Activated T-helper 17 cell treated with anti-CD3 and anti-CD28 coated beads, Interleukin-2, amount 50 U/mL, for 72 hours (primary cell): ENCODE data around the gene MAP2K7. TPM values are rescaled to one million over a fixed set of nuclear protein-coding genes. Genes with fewer than 3 reads are reported as not detected.
"Not testable (repeated sequence)": the region's sequence is repeated elsewhere in the genome, so short reads cannot be mapped to it uniquely, and the experiment has no call there.

ENCODE experiments used
- ATAC-seq: fragments of 150-1000 bp; cut with Tn5 transposase; replicated peaks from 2 replicates; pipeline ENCODE4 v1.10.0; 2021; ENCODE audit warnings: mild to moderate bottlenecking, moderate library complexity
- H3K27ac Mint-ChIP-seq: one replicate; pipeline ENCODE4 v1.8.0; 2022; ENCODE audit warnings: mixed read lengths
- H3K27me3 Mint-ChIP-seq: one replicate; pipeline ENCODE4 v1.8.0; 2022; ENCODE audit warnings: mixed read lengths
- H3K36me3 Mint-ChIP-seq: one replicate; pipeline ENCODE4 v1.8.0; 2022; ENCODE audit warnings: low read depth, mild to moderate bottlenecking, mixed read lengths
- H3K4me1 Mint-ChIP-seq: one replicate; pipeline ENCODE4 v1.8.0; 2022; ENCODE audit warnings: mixed read lengths
- H3K4me3 Mint-ChIP-seq: one replicate; pipeline ENCODE4 v1.8.0; 2022; ENCODE audit warnings: mild to moderate bottlenecking, mixed read lengths
- H3K9me3 Mint-ChIP-seq: one replicate; pipeline ENCODE4 v1.8.0; 2022; ENCODE audit warnings: mixed read lengths
- total RNA-seq, 2 donors: library from RNA; stranded (reverse); gene quantifications; one replicate each; pipeline ENCODE4 v1.2.3, GENCODE V29; 2022

Gene MAP2K7
- total RNA-seq, 2 donors from 2014 or later, result 39.0 to 46.3 TPM

GRCh38 chr19:7943444-7944176, 39.9 kb downstream of the MAP2K7 start, which contains the start of gene TIMM44:
TIMM44 (minus strand) TSS chr19:7943666; CDS start chr19:7943651, 15 bp downstream.
- Mint-ChIP-seq H3K9me3 (no peaks in the 10 kb centered on the region), H3K36me3 (peaks cover 40% of the 10 kb centered on the region)

GRCh38 chr19:7944177-7944761, 40.6 kb downstream of the MAP2K7 start:
- H3K36me3 Mint-ChIP-seq, result peaks cover 33% of the 10 kb centered on the region
- ATAC-seq, result peak; percentile 57
- H3K4me3 Mint-ChIP-seq, result peak overlapping the region; percentile 98
- H3K27me3 Mint-ChIP-seq, result no peaks in the 10 kb centered on the region
- H3K4me1 Mint-ChIP-seq, result peaks cover 18% of the 10 kb centered on the region
- no peaks in the 10 kb centered on the region for H3K9me3 Mint-ChIP-seq
- peak overlapping the region; percentile 94 for H3K27ac Mint-ChIP-seq

More at GRCh38 chr19:7943444-7944176, 39.9 kb downstream of the MAP2K7 start, which contains the start of gene TIMM44:
- Mint-ChIP-seq H3K27ac (peak within 1 kb of the TSS; percentile 94), H3K27me3 (no peaks in the 10 kb centered on the region), H3K4me3 (peak within 1 kb of the TSS; percentile 98), H3K4me1 (peaks cover 22% of the 10 kb centered on the region)
- peak; percentile 99 for ATAC-seq

GRCh38 chr19:7947939-7948338, 44.3 kb downstream of the MAP2K7 start:
- H3K9me3 Mint-ChIP-seq, result no peaks in the 10 kb centered on the region
- peaks cover 9% of the 10 kb centered on the region for H3K4me1 Mint-ChIP-seq
- H3K36me3 Mint-ChIP-seq, result peaks cover 10% of the 10 kb centered on the region
- no peak overlapping the region for H3K4me3 Mint-ChIP-seq
- ATAC-seq, result no peak
- H3K27ac Mint-ChIP-seq, result no peak overlapping the region
- H3K27me3 Mint-ChIP-seq, result no peaks in the 10 kb centered on the region

GRCh38 chr19:7953060-7953459, 49.4 kb downstream of the MAP2K7 start:
- no peak overlapping the region for H3K4me3 Mint-ChIP-seq
- no peak for ATAC-seq
- H3K9me3 Mint-ChIP-seq, result no peaks in the 10 kb centered on the region
- no peaks in the 10 kb centered on the region for H3K27me3 Mint-ChIP-seq
- peaks cover 6% of the 10 kb centered on the region for H3K36me3 Mint-ChIP-seq
- H3K27ac Mint-ChIP-seq, result no peak overlapping the region
- H3K4me1 Mint-ChIP-seq, result no peaks in the 10 kb centered on the region

- no peaks in the 10 kb centered on the region for H3K27me3 Mint-ChIP-seq
- H3K27ac Mint-ChIP-seq, result no peak overlapping the region
- no peaks in the 10 kb centered on the region for H3K4me1 Mint-ChIP-seq
- no peak overlapping the region for H3K4me3 Mint-ChIP-seq
- no peak for ATAC-seq
- peaks cover 6% of the 10 kb centered on the region for H3K36me3 Mint-ChIP-seq
- no peaks in the 10 kb centered on the region for H3K9me3 Mint-ChIP-seq
These were observed 49.9 kb downstream of the MAP2K7 start for GRCh38 chr19:7953576-7953975.

GRCh38 chr19:7955696-7956095, 52.0 kb downstream of the MAP2K7 start:
- H3K27me3 Mint-ChIP-seq, result no peaks in the 10 kb centered on the region
- no peak overlapping the region for H3K27ac Mint-ChIP-seq
- ATAC-seq, result no peak
- no peaks in the 10 kb centered on the region for H3K4me1 Mint-ChIP-seq
- no peak overlapping the region for H3K4me3 Mint-ChIP-seq
- no peaks in the 10 kb centered on the region for H3K9me3 Mint-ChIP-seq
- peaks cover 13% of the 10 kb centered on the region for H3K36me3 Mint-ChIP-seq

- Mint-ChIP-seq H3K36me3 (peaks cover 39% of the 10 kb centered on the region), H3K9me3 (no peaks in the 10 kb centered on the region), H3K27ac (no peak overlapping the region), H3K4me3 (no peak overlapping the region), H3K27me3 (no peaks in the 10 kb centered on the region), H3K4me1 (no peaks in the 10 kb centered on the region)
- no peak for ATAC-seq
These were observed 55.5 kb downstream of the MAP2K7 start for GRCh38 chr19:7959211-7959610.

- H3K9me3 Mint-ChIP-seq, H3K4me3 Mint-ChIP-seq, H3K27me3 Mint-ChIP-seq, ATAC-seq, H3K4me1 Mint-ChIP-seq, H3K27ac Mint-ChIP-seq: not testable (repeated sequence)
- peaks cover 53% of the 10 kb centered on the region for H3K36me3 Mint-ChIP-seq
These were observed 57.4 kb downstream of the MAP2K7 start for GRCh38 chr19:7961082-7961481.

GRCh38 chr19:7961920-7962626, 58.4 kb downstream of the MAP2K7 start:
- Mint-ChIP-seq H3K27me3 (no peaks in the 10 kb centered on the region), H3K4me3 (no peak overlapping the region), H3K36me3 (peaks cover 60% of the 10 kb centered on the region), H3K4me1 (no peaks in the 10 kb centered on the region), H3K27ac (peak overlapping the region; percentile 48), H3K9me3 (no peaks in the 10 kb centered on the region)
- ATAC-seq, result no peak

GRCh38 chr19:7962644-7963268, 59.1 kb downstream of the MAP2K7 start:
- Mint-ChIP-seq H3K4me3 (no peak overlapping the region), H3K36me3 (peaks cover 63% of the 10 kb centered on the region), H3K27ac (no peak overlapping the region), H3K9me3 (no peaks in the 10 kb centered on the region), H3K27me3 (no peaks in the 10 kb centered on the region), H3K4me1 (no peaks in the 10 kb centered on the region)
- ATAC-seq, result no peak

- H3K27ac Mint-ChIP-seq, result no peak overlapping the region
- no peak overlapping the region for H3K4me3 Mint-ChIP-seq
- H3K36me3 Mint-ChIP-seq, result peaks cover 71% of the 10 kb centered on the region
- no peaks in the 10 kb centered on the region for H3K4me1 Mint-ChIP-seq
- no peaks in the 10 kb centered on the region for H3K9me3 Mint-ChIP-seq
- H3K27me3 Mint-ChIP-seq, result no peaks in the 10 kb centered on the region
- ATAC-seq, result no peak
These were observed 59.9 kb downstream of the MAP2K7 start for GRCh38 chr19:7963566-7963965.

Other genes starting within 250 kb of the MAP2K7 start
- not detected for gene RETN, start 234.8 kb upstream of the MAP2K7 start, total RNA-seq
- gene MCEMP1, start 226.8 kb upstream of the MAP2K7 start, total RNA-seq, result not detected
- gene TRAPPC5, start 223.0 kb upstream of the MAP2K7 start, total RNA-seq, result 10 to 100 TPM; 61.8 to 82.5 TPM
- gene FCER2, start 201.7 kb upstream of the MAP2K7 start, total RNA-seq, result 1 to 10 TPM in 1 of 2 donors, under 1 TPM in 1; 0.65 to 2.8 TPM
- gene CLEC4G, start 171.8 kb upstream of the MAP2K7 start, total RNA-seq, result not detected
- gene CD209, start 156.3 kb upstream of the MAP2K7 start, total RNA-seq, result not detected
- not detected for gene CLEC4M, start 140.6 kb upstream of the MAP2K7 start, total RNA-seq
- 1 to 10 TPM; 3.6 to 4.5 TPM for gene EVI5L, start 73.7 kb upstream of the MAP2K7 start, total RNA-seq
- under 1 TPM; 0.19 to 0.21 TPM for gene PRR36, start 29.5 kb upstream of the MAP2K7 start, total RNA-seq
- gene LRRC8E, start 15.4 kb upstream of the MAP2K7 start, total RNA-seq, result not detected
- 1 to 10 TPM; 3.7 to 7.6 TPM for gene TGFBR3L, start 11.0 kb downstream of the MAP2K7 start, total RNA-seq
- gene SNAPC2, start 16.5 kb downstream of the MAP2K7 start, total RNA-seq, result 10 to 100 TPM; 16.4 to 20.9 TPM
- under 1 TPM in 1 of 2 donors, not detected in 1; 0.19 TPM for gene CTXN1, start 22.3 kb downstream of the MAP2K7 start, total RNA-seq
- gene TIMM44, start 39.8 kb downstream of the MAP2K7 start, total RNA-seq, result 10 to 100 TPM; 49.8 to 81.5 TPM
- gene ELAVL1, start 101.8 kb downstream of the MAP2K7 start, total RNA-seq, result 100 to 1,000 TPM in 1 of 2 donors, 10 to 100 TPM in 1; 81.6 to 155 TPM
- gene CCL25, start 148.9 kb downstream of the MAP2K7 start, total RNA-seq, result under 1 TPM in 1 of 2 donors, not detected in 1; 0.48 TPM
- gene FBN3, start 245.7 kb downstream of the MAP2K7 start, total RNA-seq, result under 1 TPM in 1 of 2 donors, not detected in 1; 0.05 TPM